GM23338 (cell line): ENCODE results near the gene EGFR. TPM values are rescaled to one million over a fixed set of nuclear protein-coding genes. Genes with fewer than 3 reads are reported as not detected.

Experiments used
- ATAC-seq: fragments of 200-7000 bp; cut with Tn5 transposase; 3 replicates; pipeline ENCODE4 v1.9.1; 2020
- DNase-seq: peaks from one replicate; pipeline ENCODE4 v3.0.0-alpha.2; 2015; ENCODE audit warnings: low spot score
- H2AFZ ChIP-seq: fragments of 200-600 bp; sonication (generic); 2 replicates; pipeline ENCODE4 v1.8.0; 2016; ENCODE audit warnings: antibody characterized with exemption, mild to moderate bottlenecking, moderate library complexity
- H3F3A ChIP-seq: fragments of 200-600 bp; sonication (generic); replicated peaks from 2 replicates; pipeline ENCODE4 v1.8.0; 2017; ENCODE audit warnings: antibody characterized with exemption, mixed run types, low read depth
- H3K27ac ChIP-seq: fragments of 200-600 bp; sonication (generic); 2 replicates; pipeline ENCODE4 v1.6.1; 2016; ENCODE audit warnings: low read depth
- H3K27me3 ChIP-seq: fragments of 200-600 bp; sonication (generic); 2 replicates; pipeline ENCODE4 v1.8.0; 2016; ENCODE audit warnings: mild to moderate bottlenecking, mixed run types, moderate library complexity; ENCODE audit not compliant: insufficient read depth
- H3K36me3 ChIP-seq: fragments of 200-600 bp; sonication (generic); 2 replicates; pipeline ENCODE4 v1.8.0; 2016; ENCODE audit warnings: mild to moderate bottlenecking; ENCODE audit not compliant: insufficient read depth
- H3K4me1 ChIP-seq: fragments of 200-600 bp; sonication (generic); 2 replicates; pipeline ENCODE4 v1.8.0; 2016; ENCODE audit warnings: mild to moderate bottlenecking, moderate library complexity; ENCODE audit not compliant: insufficient read depth
- H3K4me2 ChIP-seq: fragments of 200-600 bp; sonication (generic); 2 replicates; pipeline ENCODE4 v1.7.1; 2017; ENCODE audit warnings: mixed run types
- H3K4me3 ChIP-seq: fragments of 200-600 bp; sonication (generic); 2 replicates; pipeline ENCODE4 v1.6.1; 2016; ENCODE audit warnings: mixed run types
- H3K79me2 ChIP-seq: fragments of 200-600 bp; sonication (generic); replicated peaks from 2 replicates; pipeline ENCODE4 v1.8.0; 2017; ENCODE audit warnings: mild to moderate bottlenecking; ENCODE audit not compliant: insufficient read depth
- H3K9me2 ChIP-seq: fragments of 200-600 bp; sonication (generic); 2 replicates; pipeline ENCODE4 v1.8.0; 2017; ENCODE audit not compliant: insufficient read depth
- H4K20me1 ChIP-seq: fragments of 200-600 bp; sonication (generic); replicated peaks from 2 replicates; pipeline ENCODE4 v1.8.0; 2017; ENCODE audit warnings: mild to moderate bottlenecking; ENCODE audit not compliant: insufficient read depth
- H3K27ac Mint-ChIP-seq: 2 replicates; pipeline ENCODE4 v1.8.0; 2020; ENCODE audit warnings: inconsistent platforms, mild to moderate bottlenecking, moderate library complexity, mixed read lengths
- H3K27me3 Mint-ChIP-seq: 3 replicates; pipeline ENCODE4 v1.8.0; 2022; ENCODE audit warnings: low read depth, mild to moderate bottlenecking, moderate library complexity, mixed read lengths, inconsistent platforms; ENCODE audit not compliant: insufficient read depth, poor library complexity
- H3K36me3 Mint-ChIP-seq: 3 replicates; pipeline ENCODE4 v1.8.0; 2021; ENCODE audit warnings: low read depth, mild to moderate bottlenecking, inconsistent platforms, moderate library complexity, mixed read lengths
- H3K4me1 Mint-ChIP-seq: 3 replicates; pipeline ENCODE4 v1.8.0; 2020; ENCODE audit warnings: mild to moderate bottlenecking, inconsistent platforms, mixed read lengths
- H3K4me3 Mint-ChIP-seq: 3 replicates; pipeline ENCODE4 v1.8.0; 2021; ENCODE audit warnings: moderate library complexity, mild to moderate bottlenecking, inconsistent platforms, mixed read lengths
- H3K9me3 Mint-ChIP-seq: 3 replicates; pipeline ENCODE4 v1.8.0; 2020; ENCODE audit warnings: moderate library complexity, mild to moderate bottlenecking, inconsistent platforms, mixed read lengths
- CREB1 ChIP-seq: fragments of 250-450 bp; sonication (Bioruptor Pico); IDR thresholded peaks from 2 replicates; pipeline ENCODE4 v1.5.0; 2020; ENCODE audit warnings: low read depth, mild to moderate bottlenecking, moderate library complexity
- CTCF ChIP-seq, 2 experiments: fragments of 200-600 bp in 1 of 2; sonication (generic) in 1 of 2; conservative IDR thresholded peaks; 2 replicates each; pipeline versions ENCODE4 v1.5.1 to v1.6.1; 2016 to 2017; ENCODE audit warnings: antibody characterized with exemption in 2 of 2, low read depth in 2 of 2, mild to moderate bottlenecking in 2 of 2, moderate library complexity in 1 of 2
- ETS1 ChIP-seq: IDR thresholded peaks from 2 replicates; pipeline ENCODE4 v1.6.1; 2016; ENCODE audit warnings: antibody characterized with exemption
- EZH2 ChIP-seq: fragments of 200-600 bp; sonication (generic); IDR thresholded peaks from one replicate; pipeline ENCODE4 v1.8.0; 2017; ENCODE audit warnings: antibody characterized with exemption, mild to moderate bottlenecking, low read depth; ENCODE audit not compliant: unreplicated experiment
- EZH2phosphoT487 ChIP-seq: fragments of 200-600 bp; sonication (generic); IDR thresholded peaks from one replicate; pipeline ENCODE4 v1.8.1; 2018; ENCODE audit warnings: antibody characterized with exemption; ENCODE audit not compliant: unreplicated experiment
- NANOG ChIP-seq: IDR thresholded peaks from 2 replicates; pipeline ENCODE4 v1.6.1; 2016; ENCODE audit warnings: antibody characterized with exemption, borderline replicate concordance
- STAT1 ChIP-seq: IDR thresholded peaks from one replicate; pipeline ENCODE4 v1.6.1; 2016; ENCODE audit warnings: antibody characterized with exemption; ENCODE audit not compliant: unreplicated experiment
- ZNF114 ChIP-seq: fragments of 250-450 bp; sonication (Bioruptor Pico); IDR thresholded peaks from 2 replicates; pipeline ENCODE4 v1.5.0; 2020; ENCODE audit warnings: mild to moderate bottlenecking, moderate library complexity
- ZNF331 ChIP-seq: fragments of 250-450 bp; sonication (Bioruptor Pico); IDR thresholded peaks from 2 replicates; pipeline ENCODE4 v1.5.0; 2020; ENCODE audit warnings: low read depth, mild to moderate bottlenecking, moderate library complexity
- polyA plus RNA-seq: library from polyadenylated mRNA; unstranded; fragments of >200 nt; fragmentation: Nextera tagmentation; extraction: Ambion mirVana; gene quantifications from 2 replicates; pipeline ENCODE4 v1.2.1, GENCODE V29; 2016
- total RNA-seq: library from RNA; depleted of rRNA; stranded (reverse); fragments of >200 nt; shearing (Covaris generic); gene quantifications from 2 replicates; pipeline ENCODE4 v1.2.3, GENCODE V29; 2014
- TF ChIP-seq, protein P1 (sequence below): fragments of 250-450 bp; sonication (Bioruptor Pico); IDR thresholded peaks from 2 replicates; pipeline ENCODE4 v1.5.0; 2020; ENCODE audit warnings: mild to moderate bottlenecking, moderate library complexity

The EGFR gene
- total and polyA plus RNA-seq, 2 experiments from 2014 or later: 1.5 to 4.5 TPM

GRCh38 chr7:55006499-55006898 is 12.3 kb upstream of the EGFR start:
- no peaks in the 10 kb centered on the region for H3F3A ChIP-seq
- Mint-ChIP-seq H3K4me3 (no peak overlapping the region), H3K4me1 (no peaks in the 10 kb centered on the region), H3K9me3 (no peaks in the 10 kb centered on the region), H3K36me3 (no peaks in the 10 kb centered on the region), H3K27ac (no peak overlapping the region), H3K27me3 (peaks cover 1% of the 10 kb centered on the region)
- no peak overlapping the region for H3K4me3 ChIP-seq
- TF ChIP-seq NANOG (no peak), CREB1 (CRISPR knock-in tag) (no peak), ZNF331 (CRISPR knock-in tag) (no peak), ETS1 (no peak), EZH2 (no peak), STAT1 (no peak), ZNF114 (CRISPR knock-in tag) (no peak), EZH2phosphoT487 (no peak), CTCF (conservative IDR thresholded peaks at IDR 0.05; ENCODE audit: low read depth in 2 of 2) (no peak)
- TF ChIP-seq, protein P1, sequence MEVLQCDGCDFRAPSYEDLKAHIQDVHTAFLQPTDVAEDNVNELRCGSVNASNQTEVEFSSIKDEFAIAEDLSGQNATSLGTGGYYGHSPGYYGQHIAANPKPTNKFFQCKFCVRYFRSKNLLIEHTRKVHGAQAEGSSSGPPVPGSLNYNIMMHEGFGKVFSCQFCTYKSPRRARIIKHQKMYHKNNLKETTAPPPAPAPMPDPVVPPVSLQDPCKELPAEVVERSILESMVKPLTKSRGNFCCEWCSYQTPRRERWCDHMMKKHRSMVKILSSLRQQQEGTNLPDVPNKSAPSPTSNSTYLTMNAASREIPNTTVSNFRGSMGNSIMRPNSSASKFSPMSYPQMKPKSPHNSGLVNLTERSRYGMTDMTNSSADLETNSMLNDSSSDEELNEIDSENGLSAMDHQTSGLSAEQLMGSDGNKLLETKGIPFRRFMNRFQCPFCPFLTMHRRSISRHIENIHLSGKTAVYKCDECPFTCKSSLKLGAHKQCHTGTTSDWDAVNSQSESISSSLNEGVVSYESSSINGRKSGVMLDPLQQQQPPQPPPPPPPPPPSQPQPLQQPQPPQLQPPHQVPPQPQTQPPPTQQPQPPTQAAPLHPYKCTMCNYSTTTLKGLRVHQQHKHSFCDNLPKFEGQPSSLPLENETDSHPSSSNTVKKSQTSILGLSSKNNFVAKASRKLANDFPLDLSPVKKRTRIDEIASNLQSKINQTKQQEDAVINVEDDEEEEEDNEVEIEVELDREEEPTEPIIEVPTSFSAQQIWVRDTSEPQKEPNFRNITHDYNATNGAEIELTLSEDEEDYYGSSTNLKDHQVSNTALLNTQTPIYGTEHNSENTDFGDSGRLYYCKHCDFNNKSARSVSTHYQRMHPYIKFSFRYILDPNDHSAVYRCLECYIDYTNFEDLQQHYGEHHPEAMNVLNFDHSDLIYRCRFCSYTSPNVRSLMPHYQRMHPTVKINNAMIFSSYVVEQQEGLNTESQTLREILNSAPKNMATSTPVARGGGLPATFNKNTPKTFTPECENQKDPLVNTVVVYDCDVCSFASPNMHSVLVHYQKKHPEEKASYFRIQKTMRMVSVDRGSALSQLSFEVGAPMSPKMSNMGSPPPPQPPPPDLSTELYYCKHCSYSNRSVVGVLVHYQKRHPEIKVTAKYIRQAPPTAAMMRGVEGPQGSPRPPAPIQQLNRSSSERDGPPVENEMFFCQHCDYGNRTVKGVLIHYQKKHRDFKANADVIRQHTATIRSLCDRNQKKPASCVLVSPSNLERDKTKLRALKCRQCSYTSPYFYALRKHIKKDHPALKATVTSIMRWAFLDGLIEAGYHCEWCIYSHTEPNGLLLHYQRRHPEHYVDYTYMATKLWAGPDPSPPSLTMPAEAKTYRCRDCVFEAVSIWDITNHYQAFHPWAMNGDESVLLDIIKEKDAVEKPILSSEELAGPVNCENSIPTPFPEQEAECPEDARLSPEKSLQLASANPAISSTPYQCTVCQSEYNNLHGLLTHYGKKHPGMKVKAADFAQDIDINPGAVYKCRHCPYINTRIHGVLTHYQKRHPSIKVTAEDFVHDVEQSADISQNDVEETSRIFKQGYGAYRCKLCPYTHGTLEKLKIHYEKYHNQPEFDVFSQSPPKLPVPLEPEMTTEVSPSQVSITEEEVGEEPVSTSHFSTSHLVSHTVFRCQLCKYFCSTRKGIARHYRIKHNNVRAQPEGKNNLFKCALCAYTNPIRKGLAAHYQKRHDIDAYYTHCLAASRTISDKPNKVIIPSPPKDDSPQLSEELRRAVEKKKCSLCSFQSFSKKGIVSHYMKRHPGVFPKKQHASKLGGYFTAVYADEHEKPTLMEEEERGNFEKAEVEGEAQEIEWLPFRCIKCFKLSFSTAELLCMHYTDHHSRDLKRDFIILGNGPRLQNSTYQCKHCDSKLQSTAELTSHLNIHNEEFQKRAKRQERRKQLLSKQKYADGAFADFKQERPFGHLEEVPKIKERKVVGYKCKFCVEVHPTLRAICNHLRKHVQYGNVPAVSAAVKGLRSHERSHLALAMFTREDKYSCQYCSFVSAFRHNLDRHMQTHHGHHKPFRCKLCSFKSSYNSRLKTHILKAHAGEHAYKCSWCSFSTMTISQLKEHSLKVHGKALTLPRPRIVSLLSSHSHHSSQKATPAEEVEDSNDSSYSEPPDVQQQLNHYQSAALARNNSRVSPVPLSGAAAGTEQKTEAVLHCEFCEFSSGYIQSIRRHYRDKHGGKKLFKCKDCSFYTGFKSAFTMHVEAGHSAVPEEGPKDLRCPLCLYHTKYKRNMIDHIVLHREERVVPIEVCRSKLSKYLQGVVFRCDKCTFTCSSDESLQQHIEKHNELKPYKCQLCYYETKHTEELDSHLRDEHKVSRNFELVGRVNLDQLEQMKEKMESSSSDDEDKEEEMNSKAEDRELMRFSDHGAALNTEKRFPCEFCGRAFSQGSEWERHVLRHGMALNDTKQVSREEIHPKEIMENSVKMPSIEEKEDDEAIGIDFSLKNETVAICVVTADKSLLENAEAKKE: no peak
- H3K27me3 ChIP-seq: no peaks in the 10 kb centered on the region
- DNase-seq: peak; percentile 44
- H3K79me2 ChIP-seq: no peaks in the 10 kb centered on the region
- no peak overlapping the region for H2AFZ ChIP-seq
- H3K27ac ChIP-seq: no peak overlapping the region
- H3K4me2 ChIP-seq: no peak overlapping the region
- no peaks in the 10 kb centered on the region for H3K36me3 ChIP-seq
- peak; percentile 69 for ATAC-seq
- no peaks in the 10 kb centered on the region for H3K9me2 ChIP-seq
- H4K20me1 ChIP-seq: no peaks in the 10 kb centered on the region
- no peaks in the 10 kb centered on the region for H3K4me1 ChIP-seq
